Panc1 (cell line): Measurements from ENCODE around the gene SLC49A3.

Experiments
- CTCF ChIP-seq: fragments of 450-650 bp; IDR thresholded peaks from 2 replicates; pipeline ENCODE4 v1.5.1; 2017; ENCODE audit warnings: mild to moderate bottlenecking
- POLR2AphosphoS5 ChIP-seq: IDR thresholded peaks from 2 replicates; pipeline ENCODE4 v1.6.1; 2012; ENCODE audit warnings: mild to moderate bottlenecking, low read depth, low read length, moderate library complexity
- SIN3A ChIP-seq: IDR thresholded peaks from 2 replicates; pipeline ENCODE4 v1.6.1; 2012; ENCODE audit warnings: low read depth, mild to moderate bottlenecking, low read length, moderate library complexity, borderline replicate concordance; ENCODE audit not compliant: insufficient read depth
- TCF7L2 ChIP-seq: IDR thresholded peaks from 2 replicates; pipeline ENCODE4 v1.6.1; 2011; ENCODE audit warnings: mild to moderate bottlenecking, low read depth, low read length, inconsistent platforms

GRCh38 chr4:678331-679103 lies 10.4 kb downstream of the SLC49A3 start:
- TF ChIP-seq CTCF (no peak), SIN3A (no peak), POLR2AphosphoS5 (no peak), TCF7L2 (no peak)
